Measurements from ENCODE around the gene TMEM141. TPM values are rescaled to one million over a fixed set of nuclear protein-coding genes. Genes with fewer than 3 reads are reported as not detected.

The TMEM141 gene
- total and polyA plus RNA-seq, 12 donors = 48.1 to 107 (median 64.1) TPM

DNA sequence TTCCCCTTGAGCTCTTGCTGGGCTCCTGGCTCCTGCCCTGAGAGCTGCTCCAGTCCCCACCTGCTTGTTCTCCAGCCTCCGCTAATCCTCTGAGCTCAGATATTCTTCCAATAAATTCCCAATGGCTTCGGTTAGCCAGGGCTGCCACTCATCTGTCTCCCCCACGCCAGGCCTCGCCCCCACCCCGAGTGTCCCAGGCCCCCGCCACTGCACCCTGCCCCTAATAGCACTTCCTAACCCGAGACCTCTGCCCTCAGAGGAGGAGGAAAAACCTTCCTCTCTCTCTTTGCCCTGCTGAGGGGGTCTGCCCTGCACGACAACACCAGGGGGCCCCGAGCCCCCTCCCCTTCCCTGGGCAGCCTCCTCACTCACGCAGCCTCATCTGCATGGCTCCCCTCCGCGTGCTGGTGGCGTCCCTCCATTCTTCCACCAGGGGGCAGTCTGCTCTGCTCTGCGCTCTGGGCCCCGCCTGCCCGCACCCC is 21.4 kb upstream of the TMEM141 start:
- peaks cover 0 to 15% (median 4%) of the 10 kb centered on the region in 9 donors for H3K4me1 ChIP-seq
- DNase-seq (no peak), ATAC-seq (peak in 2 of 8 donors; percentile 35)
- WGBS, 2 donors = 13% methylated on average over 16 of the region's 16 CpGs
- H3K27ac ChIP-seq = no peak overlapping the region
- H3K27me3 ChIP-seq = peaks cover 0 to 12% (median 7%) of the 10 kb centered on the region in 7 donors
- intact Hi-C loops (cut with DNase I) = no loop called here
- H3K9me3 ChIP-seq = peaks cover 0 to 12% (median 0%) of the 10 kb centered on the region in 11 donors
- H3K36me3 ChIP-seq = no peaks in the 10 kb centered on the region
- TF ChIP-seq, protein P1, sequence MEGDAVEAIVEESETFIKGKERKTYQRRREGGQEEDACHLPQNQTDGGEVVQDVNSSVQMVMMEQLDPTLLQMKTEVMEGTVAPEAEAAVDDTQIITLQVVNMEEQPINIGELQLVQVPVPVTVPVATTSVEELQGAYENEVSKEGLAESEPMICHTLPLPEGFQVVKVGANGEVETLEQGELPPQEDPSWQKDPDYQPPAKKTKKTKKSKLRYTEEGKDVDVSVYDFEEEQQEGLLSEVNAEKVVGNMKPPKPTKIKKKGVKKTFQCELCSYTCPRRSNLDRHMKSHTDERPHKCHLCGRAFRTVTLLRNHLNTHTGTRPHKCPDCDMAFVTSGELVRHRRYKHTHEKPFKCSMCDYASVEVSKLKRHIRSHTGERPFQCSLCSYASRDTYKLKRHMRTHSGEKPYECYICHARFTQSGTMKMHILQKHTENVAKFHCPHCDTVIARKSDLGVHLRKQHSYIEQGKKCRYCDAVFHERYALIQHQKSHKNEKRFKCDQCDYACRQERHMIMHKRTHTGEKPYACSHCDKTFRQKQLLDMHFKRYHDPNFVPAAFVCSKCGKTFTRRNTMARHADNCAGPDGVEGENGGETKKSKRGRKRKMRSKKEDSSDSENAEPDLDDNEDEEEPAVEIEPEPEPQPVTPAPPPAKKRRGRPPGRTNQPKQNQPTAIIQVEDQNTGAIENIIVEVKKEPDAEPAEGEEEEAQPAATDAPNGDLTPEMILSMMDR (IDR thresholded peaks at IDR 0.05) = peak in 8 of 9 donors; percentile 23 to 52 (median 48)
- no peak overlapping the region for H3K4me3 ChIP-seq

DNA sequence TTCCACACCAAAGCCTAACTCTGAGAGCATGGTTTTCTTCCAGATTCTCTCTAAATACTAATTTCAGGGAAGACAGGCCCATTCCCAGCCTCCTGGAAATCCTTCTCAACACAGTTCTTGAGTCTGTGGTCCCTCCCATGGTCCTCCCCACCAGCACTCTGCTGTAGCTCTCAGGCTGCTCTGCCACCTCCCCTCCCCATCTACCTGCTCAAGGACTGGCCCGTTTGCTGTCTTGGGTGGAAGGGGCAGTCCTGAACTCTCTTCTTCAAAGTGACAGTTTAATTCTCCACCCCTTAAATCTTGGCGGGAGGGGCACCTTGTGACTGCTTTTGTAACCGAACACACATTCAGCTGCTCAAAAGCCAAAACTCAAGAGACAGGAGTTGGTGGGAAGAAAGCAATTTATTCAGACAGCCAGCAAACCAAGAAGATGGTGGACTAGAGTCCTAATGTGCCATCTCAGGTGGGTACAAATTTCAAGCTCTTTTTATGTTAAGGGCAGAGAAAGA is 19.2 kb upstream of the TMEM141 start:
- H3K9me3 ChIP-seq = peaks cover 0 to 12% (median 0%) of the 10 kb centered on the region in 11 donors
- intact Hi-C loops (cut with DNase I) = no loop called here
- H3K27me3 ChIP-seq = peaks cover 0 to 12% (median 7%) of the 10 kb centered on the region in 7 donors
- no peaks in the 10 kb centered on the region for H3K4me1 ChIP-seq
- DNase-seq (no peak), ATAC-seq (no peak)
- TF ChIP-seq, protein P1 (IDR thresholded peaks at IDR 0.05) = no peak
- no peaks in the 10 kb centered on the region for H3K36me3 ChIP-seq
- no peak overlapping the region for H3K27ac ChIP-seq
- no peak overlapping the region for H3K4me3 ChIP-seq
- 75 to 88% methylated on average over 3 of the region's 3 CpGs for WGBS, 2 donors

DNA sequence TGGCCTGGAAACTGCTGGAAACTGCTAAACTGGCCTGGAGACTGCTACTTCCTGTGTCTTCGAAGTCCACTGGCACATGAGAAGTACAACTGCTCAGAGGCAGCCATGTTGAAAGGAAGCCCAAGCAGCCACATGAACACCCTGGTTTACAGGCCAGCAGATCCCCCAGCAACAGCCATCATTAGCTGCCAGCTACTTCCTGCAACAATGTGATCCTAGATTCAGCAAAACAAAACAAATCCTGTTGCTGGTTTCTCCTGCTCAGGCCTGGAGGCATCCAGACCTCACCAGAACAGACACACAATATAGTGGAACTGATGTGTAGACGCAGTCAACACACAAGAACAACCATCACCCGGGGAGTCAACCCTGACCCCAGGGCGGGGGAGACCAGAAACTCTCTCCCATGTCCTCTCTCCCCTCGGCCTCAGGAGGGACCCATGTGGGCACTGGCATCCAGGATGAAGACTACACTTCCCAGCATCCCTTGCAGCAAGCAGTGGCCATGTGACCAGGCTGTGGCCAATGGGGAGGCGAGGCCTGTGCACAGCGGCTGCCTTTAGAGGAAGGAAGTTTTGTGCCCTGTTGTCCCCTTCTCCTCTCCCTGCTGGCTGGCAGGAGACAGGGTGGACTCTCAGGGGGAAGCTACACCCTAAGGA is 17.6 kb upstream of the TMEM141 start:
- ATAC-seq (peak in 6 of 8 donors; percentile 32 to 59 (median 48)), DNase-seq (no peak)
- peaks cover 0 to 12% (median 0%) of the 10 kb centered on the region in 11 donors for H3K9me3 ChIP-seq
- intact Hi-C loops (cut with DNase I) = no loop called here
- TF ChIP-seq, protein P1 (IDR thresholded peaks at IDR 0.05) = no peak
- no peak overlapping the region for H3K4me3 ChIP-seq
- H3K36me3 ChIP-seq = no peaks in the 10 kb centered on the region
- WGBS, 2 donors = 78 to 80% methylated on average over 7 of the region's 7 CpGs
- no peaks in the 10 kb centered on the region for H3K4me1 ChIP-seq
- no peak overlapping the region for H3K27ac ChIP-seq
- H3K27me3 ChIP-seq = no peaks in the 10 kb centered on the region

DNA sequence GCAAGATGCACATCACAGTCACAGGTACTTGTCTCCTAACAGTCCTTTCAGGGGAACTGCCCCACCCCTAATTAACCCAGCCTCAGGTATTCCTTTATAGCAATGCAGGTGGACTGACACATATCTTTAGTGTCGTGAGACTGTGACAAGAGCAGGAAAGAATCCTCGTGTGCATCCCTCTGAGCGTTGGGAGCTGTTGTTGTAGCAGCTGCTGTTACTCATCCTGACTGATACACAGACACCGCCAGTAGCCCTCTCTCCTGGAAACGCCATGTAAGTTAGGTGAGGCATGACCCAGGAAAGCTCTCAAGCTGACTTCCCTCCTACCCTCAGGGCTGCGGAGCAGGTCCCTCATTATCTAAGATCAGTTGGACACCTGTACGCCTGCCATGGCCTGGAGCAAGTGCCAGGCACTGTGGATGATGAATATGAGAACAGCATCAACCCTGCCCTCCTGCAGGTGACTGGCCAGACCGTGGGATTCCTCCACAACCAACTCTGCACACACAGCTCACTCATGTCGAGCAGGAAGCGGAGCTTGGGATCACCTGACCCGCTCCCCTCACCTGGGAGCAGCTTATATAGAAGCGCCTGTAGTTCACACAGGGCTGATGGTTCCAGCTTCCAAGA is 16.6 kb upstream of the TMEM141 start:
- DNase-seq = no peak
- Histone ChIP-seq H3K27ac (no peak overlapping the region), H3K27me3 (no peaks in the 10 kb centered on the region), H3K36me3 (no peaks in the 10 kb centered on the region), H3K4me1 (no peaks in the 10 kb centered on the region), H3K9me3 (peaks cover 0 to 12% (median 0%) of the 10 kb centered on the region in 11 donors), H3K4me3 (no peak overlapping the region)
- 88 to 91% methylated on average over 12 of the region's 12 CpGs for WGBS, 2 donors
- peak in 2 of 8 donors; percentile 14 to 41 for ATAC-seq
- intact Hi-C loops (cut with DNase I) = no loop called here
- TF ChIP-seq, protein P1 (IDR thresholded peaks at IDR 0.05) = no peak
